Measurements from ENCODE around the gene BTG2. TPM values are rescaled to one million over a fixed set of nuclear protein-coding genes. Genes with fewer than 3 reads are reported as not detected.
"Not testable (repeated sequence)": the region's sequence is repeated elsewhere in the genome, so short reads cannot be mapped to it uniquely, and the experiment has no call there.

BTG2 gene
- total RNA-seq, 1 donor from 2014 or later: 110 TPM

DNA sequence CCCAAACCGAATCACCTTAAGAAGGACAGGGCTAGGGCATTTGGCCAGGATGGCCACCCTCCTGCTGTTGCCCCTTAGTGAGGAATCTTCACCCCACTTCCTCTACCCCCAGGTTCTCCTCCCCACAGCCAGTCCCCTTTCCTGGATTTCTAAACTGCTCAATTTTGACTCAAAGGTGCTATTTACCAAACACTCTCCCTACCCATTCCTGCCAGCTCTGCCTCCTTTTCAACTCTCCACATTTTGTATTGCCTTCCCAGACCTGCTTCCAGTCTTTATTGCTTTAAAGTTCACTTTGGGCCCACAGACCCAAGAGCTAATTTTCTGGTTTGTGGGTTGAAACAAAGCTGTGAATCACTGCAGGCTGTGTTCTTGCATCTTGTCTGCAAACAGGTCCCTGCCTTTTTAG lies 3.6 kb downstream of the BTG2 start:
- peaks cover 37% of the 10 kb centered on the region for H3K4me1 Mint-ChIP-seq (ENCODE audit: low read depth)
- H3K27me3 Mint-ChIP-seq: no peaks in the 10 kb centered on the region
- peak overlapping the region; percentile 2 for H3K27ac Mint-ChIP-seq
- TF ChIP-seq, protein P1, sequence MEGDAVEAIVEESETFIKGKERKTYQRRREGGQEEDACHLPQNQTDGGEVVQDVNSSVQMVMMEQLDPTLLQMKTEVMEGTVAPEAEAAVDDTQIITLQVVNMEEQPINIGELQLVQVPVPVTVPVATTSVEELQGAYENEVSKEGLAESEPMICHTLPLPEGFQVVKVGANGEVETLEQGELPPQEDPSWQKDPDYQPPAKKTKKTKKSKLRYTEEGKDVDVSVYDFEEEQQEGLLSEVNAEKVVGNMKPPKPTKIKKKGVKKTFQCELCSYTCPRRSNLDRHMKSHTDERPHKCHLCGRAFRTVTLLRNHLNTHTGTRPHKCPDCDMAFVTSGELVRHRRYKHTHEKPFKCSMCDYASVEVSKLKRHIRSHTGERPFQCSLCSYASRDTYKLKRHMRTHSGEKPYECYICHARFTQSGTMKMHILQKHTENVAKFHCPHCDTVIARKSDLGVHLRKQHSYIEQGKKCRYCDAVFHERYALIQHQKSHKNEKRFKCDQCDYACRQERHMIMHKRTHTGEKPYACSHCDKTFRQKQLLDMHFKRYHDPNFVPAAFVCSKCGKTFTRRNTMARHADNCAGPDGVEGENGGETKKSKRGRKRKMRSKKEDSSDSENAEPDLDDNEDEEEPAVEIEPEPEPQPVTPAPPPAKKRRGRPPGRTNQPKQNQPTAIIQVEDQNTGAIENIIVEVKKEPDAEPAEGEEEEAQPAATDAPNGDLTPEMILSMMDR (IDR thresholded peaks at IDR 0.05; ENCODE audit: unreplicated experiment): no peak
- H3K9me3 Mint-ChIP-seq (ENCODE audit: low read depth): no peaks in the 10 kb centered on the region
- no peak for DNase-seq (ENCODE audit: low spot score, unreplicated experiment)
- H3K36me3 Mint-ChIP-seq (ENCODE audit: insufficient read depth): peaks cover 29% of the 10 kb centered on the region
- H3K4me3 Mint-ChIP-seq (ENCODE audit: low read depth): peak overlapping the region; percentile 95

GRCh38 chr1:203311368-203312301 lies 6.3 kb downstream of the BTG2 start:
- TF ChIP-seq, protein P1 (IDR thresholded peaks at IDR 0.05; ENCODE audit: unreplicated experiment): no peak
- H3K4me3 Mint-ChIP-seq (ENCODE audit: low read depth): no peak overlapping the region
- H3K27ac Mint-ChIP-seq: peak overlapping the region; percentile 45
- no peak for DNase-seq (ENCODE audit: low spot score, unreplicated experiment)
- H3K27me3 Mint-ChIP-seq: no peaks in the 10 kb centered on the region
- no peaks in the 10 kb centered on the region for H3K9me3 Mint-ChIP-seq (ENCODE audit: low read depth)
- peaks cover 32% of the 10 kb centered on the region for H3K36me3 Mint-ChIP-seq (ENCODE audit: insufficient read depth)
- H3K4me1 Mint-ChIP-seq (ENCODE audit: low read depth): peaks cover 37% of the 10 kb centered on the region

- H3K36me3 Mint-ChIP-seq (ENCODE audit: insufficient read depth): peaks cover 13% of the 10 kb centered on the region
- peaks cover 26% of the 10 kb centered on the region for H3K4me1 Mint-ChIP-seq (ENCODE audit: low read depth)
- not testable (repeated sequence) for H3K9me3 Mint-ChIP-seq (ENCODE audit: low read depth); DNase-seq (ENCODE audit: low spot score, unreplicated experiment); H3K4me3 Mint-ChIP-seq (ENCODE audit: low read depth); H3K27me3 Mint-ChIP-seq
- peak overlapping the region; percentile 51 for H3K27ac Mint-ChIP-seq
Measured at GRCh38 chr1:203314025-203314759, 8.9 kb downstream of the BTG2 start.

GRCh38 chr1:203316626-203317093 lies 11.3 kb downstream of the BTG2 start:
- TF ChIP-seq, protein P1 (IDR thresholded peaks at IDR 0.05; ENCODE audit: unreplicated experiment): no peak
- peaks cover 7% of the 10 kb centered on the region for H3K36me3 Mint-ChIP-seq (ENCODE audit: insufficient read depth)
- no peak for DNase-seq (ENCODE audit: low spot score, unreplicated experiment)
- no peak overlapping the region for H3K4me3 Mint-ChIP-seq (ENCODE audit: low read depth)
- H3K27ac Mint-ChIP-seq: peak overlapping the region; percentile 95
- H3K27me3 Mint-ChIP-seq: no peaks in the 10 kb centered on the region
- no peaks in the 10 kb centered on the region for H3K9me3 Mint-ChIP-seq (ENCODE audit: low read depth)
- H3K4me1 Mint-ChIP-seq (ENCODE audit: low read depth): peaks cover 32% of the 10 kb centered on the region

- TF ChIP-seq, protein P1 (IDR thresholded peaks at IDR 0.05; ENCODE audit: unreplicated experiment): no peak
Measured at GRCh38 chr1:203317429-203318228, 12.3 kb downstream of the BTG2 start.

More at GRCh38 chr1:203317429-203318228, 12.3 kb downstream of the BTG2 start:
- no peaks in the 10 kb centered on the region for H3K9me3 Mint-ChIP-seq (ENCODE audit: low read depth)
- no peak for DNase-seq (ENCODE audit: low spot score, unreplicated experiment)
- H3K27me3 Mint-ChIP-seq: no peaks in the 10 kb centered on the region
- no peak overlapping the region for H3K4me3 Mint-ChIP-seq (ENCODE audit: low read depth)
- peaks cover 7% of the 10 kb centered on the region for H3K36me3 Mint-ChIP-seq (ENCODE audit: insufficient read depth)
- peak overlapping the region; percentile 1 for H3K27ac Mint-ChIP-seq
- peaks cover 41% of the 10 kb centered on the region for H3K4me1 Mint-ChIP-seq (ENCODE audit: low read depth)

Data from progenitor cell of endocrine pancreas (in vitro differentiated cells).